ENCODE data around the gene NEMP1. TPM values are rescaled to one million over a fixed set of nuclear protein-coding genes. Genes with fewer than 3 reads are reported as not detected.

NEMP1 gene
- total RNA-seq, 1 donor from 2014 or later = 79.8 TPM

DNA sequence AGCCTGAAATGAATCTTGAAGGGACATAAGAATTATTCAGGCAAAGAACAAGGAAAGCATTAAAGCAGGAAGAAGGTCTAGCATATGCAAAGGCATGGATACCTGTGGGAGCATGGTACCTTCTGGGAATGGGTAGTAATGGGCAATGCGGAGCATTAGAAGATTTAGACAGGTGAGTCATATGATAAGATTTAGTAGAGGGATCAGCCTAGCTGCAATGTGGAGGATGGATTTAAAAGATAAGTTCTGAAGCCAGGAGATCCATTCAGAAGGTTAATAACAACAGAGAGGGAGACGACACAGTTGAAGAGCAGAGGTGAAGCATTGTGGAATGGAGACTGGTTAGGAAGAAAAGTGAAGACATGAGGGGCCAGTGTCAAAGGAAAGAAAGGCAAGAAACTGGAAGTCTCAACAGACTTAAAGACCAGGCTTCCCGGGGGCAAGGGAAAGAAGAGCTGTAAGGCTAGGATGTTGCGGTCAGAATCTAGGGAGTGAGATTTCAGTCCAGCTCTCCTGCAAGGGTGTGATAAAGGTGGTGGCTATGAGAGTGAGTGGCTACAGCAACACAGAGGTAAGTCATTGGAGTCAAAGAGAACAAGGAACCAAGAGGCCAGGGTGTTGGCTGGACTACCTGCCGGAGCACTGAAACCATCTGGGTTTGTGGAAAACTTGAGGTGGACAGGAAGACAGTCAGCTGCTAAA is 38.1 kb upstream of the NEMP1 start:
- intact Hi-C loops (cut with micrococcal nuclease) = no loop called here
- no peaks in the 10 kb centered on the region for H3K36me3 Mint-ChIP-seq (ENCODE audit: low read depth)
- H3K9me3 Mint-ChIP-seq = no peaks in the 10 kb centered on the region
- no peak overlapping the region for H3K27ac Mint-ChIP-seq
- H3K4me1 Mint-ChIP-seq (ENCODE audit: low read depth) = peaks cover 13% of the 10 kb centered on the region
- DNase-seq (ENCODE audit: low spot score) = no peak
- H3K4me3 Mint-ChIP-seq (ENCODE audit: low read depth) = no peak overlapping the region
- peaks cover 9% of the 10 kb centered on the region for H3K27me3 Mint-ChIP-seq (ENCODE audit: low read depth)

DNA sequence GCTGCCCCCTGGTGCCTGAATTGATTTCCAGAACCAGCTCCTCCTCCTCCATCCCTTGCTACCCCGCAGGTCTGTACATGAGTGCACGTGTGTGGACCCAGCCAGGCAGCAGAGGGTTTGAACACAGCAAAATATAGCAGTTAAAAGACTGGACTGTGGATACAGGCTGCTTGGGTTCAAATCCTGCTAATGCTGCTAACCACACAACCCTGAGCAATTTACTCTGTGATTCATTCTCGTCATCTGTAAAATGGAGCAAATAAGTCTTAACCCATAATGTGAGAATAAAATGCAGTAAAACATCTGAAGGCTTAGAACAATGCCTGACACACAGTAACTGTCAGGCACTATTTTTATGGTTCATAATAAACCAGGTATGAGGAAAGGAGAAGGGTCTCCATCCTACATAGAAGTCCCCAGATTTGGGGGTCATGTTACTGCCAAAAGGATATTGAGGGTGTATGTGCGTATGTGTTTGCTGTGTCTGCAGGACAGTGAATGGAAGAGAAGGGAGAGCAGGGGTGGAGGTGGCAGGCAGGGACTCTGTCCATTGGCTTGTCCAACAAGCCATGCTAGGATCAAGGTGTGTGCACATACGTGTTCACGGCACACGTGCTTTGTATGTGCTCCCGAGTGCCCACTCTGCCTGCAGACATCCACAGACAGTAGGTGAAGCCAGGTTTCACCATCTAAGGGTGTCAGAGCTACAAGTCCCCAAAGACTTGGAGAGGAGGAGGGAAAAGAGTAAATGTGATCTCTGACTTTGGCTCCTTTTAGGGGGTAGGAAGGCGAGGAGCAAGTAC is 34.1 kb upstream of the NEMP1 start:
- Mint-ChIP-seq H3K36me3 (ENCODE audit: low read depth) (peaks cover 26% of the 10 kb centered on the region), H3K4me3 (ENCODE audit: low read depth) (peak overlapping the region; percentile 94), H3K27ac (peak overlapping the region; percentile 95), H3K9me3 (no peaks in the 10 kb centered on the region), H3K27me3 (ENCODE audit: low read depth) (peaks cover 9% of the 10 kb centered on the region), H3K4me1 (ENCODE audit: low read depth) (peaks cover 29% of the 10 kb centered on the region)
- DNase-seq (ENCODE audit: low spot score) = no peak
- intact Hi-C loops (cut with micrococcal nuclease) = loop anchor here (1.0 to 5.0 kb wide), 6 partner anchors 43 to 955 kb away; partner anchors contain the start of genes MYL6, NACA and PRIM1

DNA sequence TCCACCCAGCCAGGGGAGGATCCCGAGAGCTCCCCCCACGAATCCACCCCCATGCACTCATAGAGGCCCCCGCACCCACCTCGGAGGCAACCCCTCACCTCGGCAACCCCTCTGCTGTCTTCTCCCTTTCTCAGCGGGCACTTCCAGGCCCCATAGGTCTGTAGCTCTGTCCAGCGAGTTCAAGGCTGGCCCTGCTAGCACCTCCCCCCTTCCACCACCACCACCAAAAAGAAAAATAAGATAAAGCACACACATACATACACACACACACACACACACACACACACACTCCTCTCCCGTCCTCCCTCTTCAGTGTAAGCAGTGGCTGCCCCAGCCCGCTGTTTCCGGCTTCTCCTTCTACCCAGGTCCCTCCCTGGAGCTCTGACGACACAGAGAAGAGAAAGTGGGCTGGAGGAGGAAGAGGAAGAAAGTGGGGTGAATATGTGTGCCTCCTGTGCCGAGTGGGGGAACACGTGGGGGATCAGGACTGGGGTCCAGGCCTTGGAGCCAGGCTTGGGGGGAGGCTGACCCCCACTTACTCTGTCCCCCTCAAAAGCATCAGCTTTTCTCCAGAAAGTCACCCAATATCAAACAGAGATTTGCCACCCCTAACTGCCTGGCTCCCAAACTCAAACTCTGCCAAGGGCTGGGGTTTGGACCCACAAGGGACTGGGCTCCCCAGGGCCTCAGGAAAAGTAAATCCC is 32.6 kb upstream of the NEMP1 start, which contains the start of gene STAT6:
Gene STAT6, minus strand, starts transcription at position 332 of the 704 bp plus-strand sequence. CDS start 3,084 bp downstream, outside the sequence.
- Mint-ChIP-seq H3K27ac (peak within 1 kb of the TSS; percentile 95), H3K4me3 (ENCODE audit: low read depth) (peak within 1 kb of the TSS; percentile 94)

DNA sequence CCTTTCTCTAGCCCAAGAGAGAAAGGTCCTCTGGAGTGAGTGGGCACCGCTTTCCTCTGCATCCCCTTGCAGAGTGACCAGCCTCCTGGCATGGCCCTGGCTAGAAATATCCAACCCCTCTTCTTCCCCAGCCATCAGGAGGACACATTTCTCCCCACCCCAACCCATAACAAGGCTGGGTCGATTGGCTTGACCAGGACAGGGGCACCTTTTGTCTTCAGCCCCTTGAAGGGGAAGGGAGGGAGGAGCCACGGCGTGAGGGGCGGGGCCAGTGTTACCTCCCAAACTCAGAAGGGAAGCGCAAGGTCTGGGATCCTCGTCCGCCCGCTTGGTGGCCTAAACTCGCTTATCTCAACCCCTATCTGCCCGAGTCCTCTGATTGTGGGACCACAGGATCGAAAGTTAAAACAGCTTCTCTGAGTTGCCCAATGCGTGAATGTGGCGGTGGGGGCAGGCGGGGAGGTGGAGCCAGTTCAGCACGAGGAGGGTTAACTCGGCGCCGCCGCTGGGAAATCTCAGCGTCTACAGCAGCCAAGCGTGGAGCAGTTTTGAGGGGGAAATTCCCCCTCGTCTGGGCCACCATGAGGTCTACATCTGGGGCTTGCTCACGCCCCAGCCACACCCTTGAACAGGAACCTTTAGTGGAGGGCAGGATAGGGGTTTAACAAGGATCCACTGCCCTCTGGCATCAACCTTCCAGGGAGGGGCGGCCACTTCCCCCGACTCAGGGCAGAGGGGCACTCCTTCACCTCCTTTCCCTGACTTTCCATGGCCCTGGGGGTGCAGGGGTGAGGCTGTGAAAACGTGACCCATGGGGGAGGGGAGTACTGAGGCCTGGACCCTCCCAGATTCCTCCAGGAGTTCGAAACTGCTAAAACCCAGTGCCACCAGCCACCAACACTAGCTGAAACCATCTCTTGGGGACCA is 31.8 kb upstream of the NEMP1 start:
- H3K27me3 Mint-ChIP-seq (ENCODE audit: low read depth) = no peaks in the 10 kb centered on the region
- H3K4me1 Mint-ChIP-seq (ENCODE audit: low read depth) = peaks cover 37% of the 10 kb centered on the region
- peak overlapping the region; percentile 94 for H3K4me3 Mint-ChIP-seq (ENCODE audit: low read depth)
- H3K27ac Mint-ChIP-seq = peak overlapping the region; percentile 95
- H3K9me3 Mint-ChIP-seq = no peaks in the 10 kb centered on the region
- H3K36me3 Mint-ChIP-seq (ENCODE audit: low read depth) = peaks cover 49% of the 10 kb centered on the region
- intact Hi-C loops (cut with micrococcal nuclease) = loop anchor here (1.0 to 5.0 kb wide), 4 partner anchors 23 to 953 kb away; partner anchors contain the start of genes MYL6, NACA and PRIM1
- peak; percentile 61 for DNase-seq (ENCODE audit: low spot score)

More for the DNA sequence above, 32.6 kb upstream of the NEMP1 start, which contains the start of gene STAT6:
- intact Hi-C loops (cut with micrococcal nuclease) = loop anchor here (1.0 to 5.0 kb wide), 4 partner anchors 24 to 954 kb away; partner anchors contain the start of genes MYL6, NACA and PRIM1
- peaks cover under 1% of the 10 kb centered on the region for H3K27me3 Mint-ChIP-seq (ENCODE audit: low read depth)
- H3K9me3 Mint-ChIP-seq = no peaks in the 10 kb centered on the region
- H3K4me1 Mint-ChIP-seq (ENCODE audit: low read depth) = peaks cover 37% of the 10 kb centered on the region
- peak; percentile 83 for DNase-seq (ENCODE audit: low spot score)
- peaks cover 41% of the 10 kb centered on the region for H3K36me3 Mint-ChIP-seq (ENCODE audit: low read depth)

DNA sequence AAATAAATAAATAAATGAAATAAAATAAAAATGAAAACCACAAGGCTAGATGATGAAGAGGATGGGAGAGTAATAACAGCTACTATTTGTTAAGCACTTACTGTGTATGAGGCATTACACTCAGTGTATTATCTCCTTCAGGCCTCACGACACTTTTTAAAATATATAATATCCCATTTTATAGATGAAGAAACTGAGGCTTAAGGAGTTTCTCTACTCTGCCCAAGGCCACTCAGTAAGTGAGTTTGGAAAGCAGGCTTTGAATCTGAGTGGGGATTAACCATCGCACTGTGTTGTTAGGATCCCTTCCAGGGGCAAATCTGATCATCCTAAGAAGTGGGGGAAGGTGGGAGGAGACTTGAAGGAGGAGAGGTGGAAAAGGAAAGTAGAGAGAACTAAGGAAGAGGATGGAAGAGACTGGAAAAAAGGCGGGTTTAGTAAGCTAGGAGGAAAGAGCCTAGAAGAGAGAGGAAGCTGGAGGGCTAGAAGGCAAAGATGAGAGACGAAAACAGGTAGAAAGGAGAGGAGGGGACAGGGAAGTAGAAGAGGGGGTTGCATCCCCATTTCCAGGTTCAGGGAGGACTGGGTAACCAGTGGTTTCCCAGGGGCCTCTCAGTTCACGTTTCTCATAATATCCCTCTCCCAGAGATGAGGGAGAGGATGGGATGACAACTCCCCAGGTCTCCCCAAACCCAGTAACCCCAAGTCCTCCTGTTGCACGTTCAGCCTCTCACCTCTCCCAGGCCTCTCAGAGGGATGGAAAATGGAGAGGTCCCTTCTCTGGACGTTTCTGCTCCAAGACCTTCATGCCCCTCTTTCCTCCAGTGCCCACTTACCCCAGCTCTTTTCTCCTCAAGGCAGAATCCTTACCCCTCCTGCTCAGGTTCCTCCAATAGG is 30.9 kb upstream of the NEMP1 start:
- Mint-ChIP-seq H3K9me3 (no peaks in the 10 kb centered on the region), H3K27ac (peak overlapping the region; percentile 95), H3K4me3 (ENCODE audit: low read depth) (peak overlapping the region; percentile 94), H3K4me1 (ENCODE audit: low read depth) (peaks cover 37% of the 10 kb centered on the region), H3K27me3 (ENCODE audit: low read depth) (no peaks in the 10 kb centered on the region), H3K36me3 (ENCODE audit: low read depth) (peaks cover 58% of the 10 kb centered on the region)
- no peak for DNase-seq (ENCODE audit: low spot score)
- intact Hi-C loops (cut with micrococcal nuclease) = loop anchor here (5.0 kb wide), 3 partner anchors 357 to 952 kb away; partner anchors contain the start of genes MYL6, NACA and PRIM1

DNA sequence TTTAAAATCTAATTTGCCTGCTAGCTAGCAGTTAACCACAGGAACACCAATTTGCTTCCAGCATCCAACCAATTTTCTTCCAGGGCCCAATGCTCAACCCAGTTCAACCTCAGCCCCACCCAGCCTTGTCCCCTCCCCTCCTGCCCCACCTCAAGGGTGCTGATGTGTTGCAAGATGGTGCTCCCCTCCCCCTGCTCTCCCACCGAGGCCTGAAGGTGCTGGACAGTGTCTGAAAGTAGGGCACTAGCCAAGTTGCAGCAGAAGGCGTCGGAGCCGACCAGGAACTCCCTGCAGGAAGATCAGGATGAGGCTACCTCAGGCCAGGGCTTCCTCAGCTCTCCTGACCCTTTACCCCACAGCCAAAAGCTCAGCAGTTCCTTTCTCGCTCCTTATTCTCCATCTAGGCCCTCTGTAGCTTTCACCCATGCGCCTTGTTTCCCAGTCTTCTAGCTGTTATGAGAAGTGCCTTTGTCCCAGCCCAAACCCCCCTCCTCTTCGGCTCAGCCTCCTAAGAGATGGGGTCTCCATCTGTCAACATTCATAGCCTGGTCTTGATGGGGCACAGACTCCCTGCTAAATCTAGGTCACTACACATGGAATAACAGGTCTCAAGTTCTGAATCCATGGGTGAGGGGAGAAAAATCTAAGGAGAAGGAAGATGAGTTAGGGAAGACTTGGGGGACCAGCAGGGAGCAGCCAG is 29.0 kb upstream of the NEMP1 start:
- intact Hi-C loops (cut with micrococcal nuclease) = no loop called here
- no peaks in the 10 kb centered on the region for H3K9me3 Mint-ChIP-seq
- H3K36me3 Mint-ChIP-seq (ENCODE audit: low read depth) = peaks cover 72% of the 10 kb centered on the region
- DNase-seq (ENCODE audit: low spot score) = no peak
- H3K27ac Mint-ChIP-seq = peak overlapping the region; percentile 34
- H3K4me3 Mint-ChIP-seq (ENCODE audit: low read depth) = no peak overlapping the region
- H3K27me3 Mint-ChIP-seq (ENCODE audit: low read depth) = no peaks in the 10 kb centered on the region
- H3K4me1 Mint-ChIP-seq (ENCODE audit: low read depth) = peaks cover 36% of the 10 kb centered on the region

DNA sequence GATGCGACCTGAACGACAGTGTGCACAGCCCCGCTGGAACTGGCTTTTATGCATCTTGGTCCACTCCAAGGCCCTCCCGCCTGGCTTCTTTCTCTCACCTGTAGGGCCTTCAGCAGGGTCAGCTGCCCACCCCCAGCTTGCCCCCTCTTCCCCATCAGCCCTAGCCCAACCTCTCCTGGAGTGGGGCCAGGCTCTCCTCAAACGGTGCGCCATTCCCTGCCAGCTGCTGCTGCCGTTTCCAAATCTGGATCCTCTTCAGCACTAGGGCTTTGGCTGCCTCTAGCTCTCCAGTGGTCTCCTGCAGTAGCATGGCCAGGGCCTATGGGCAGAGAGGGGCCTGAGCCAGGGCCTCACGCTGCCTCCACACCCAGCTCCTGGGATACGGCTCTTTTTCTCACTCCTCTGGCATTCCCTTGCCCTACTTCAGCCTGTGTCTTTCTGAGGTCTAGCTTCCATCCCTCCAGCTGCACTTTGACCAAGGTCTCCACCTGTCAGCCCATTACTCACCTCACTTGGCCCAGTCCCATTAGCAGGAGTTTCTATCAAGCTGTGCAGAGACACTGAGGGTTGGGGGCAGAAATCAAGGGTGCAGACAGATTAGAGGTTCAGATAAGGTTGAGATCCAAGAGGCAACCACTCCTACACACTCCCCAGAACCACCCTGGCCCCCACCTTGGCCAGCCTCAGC is 27.6 kb upstream of the NEMP1 start:
- H3K27ac Mint-ChIP-seq = peak overlapping the region; percentile 23
- H3K4me1 Mint-ChIP-seq (ENCODE audit: low read depth) = peaks cover 28% of the 10 kb centered on the region
- intact Hi-C loops (cut with micrococcal nuclease) = no loop called here
- H3K27me3 Mint-ChIP-seq (ENCODE audit: low read depth) = no peaks in the 10 kb centered on the region
- no peak for DNase-seq (ENCODE audit: low spot score)
- peaks cover 84% of the 10 kb centered on the region for H3K36me3 Mint-ChIP-seq (ENCODE audit: low read depth)
- no peak overlapping the region for H3K4me3 Mint-ChIP-seq (ENCODE audit: low read depth)
- H3K9me3 Mint-ChIP-seq = no peaks in the 10 kb centered on the region

DNA sequence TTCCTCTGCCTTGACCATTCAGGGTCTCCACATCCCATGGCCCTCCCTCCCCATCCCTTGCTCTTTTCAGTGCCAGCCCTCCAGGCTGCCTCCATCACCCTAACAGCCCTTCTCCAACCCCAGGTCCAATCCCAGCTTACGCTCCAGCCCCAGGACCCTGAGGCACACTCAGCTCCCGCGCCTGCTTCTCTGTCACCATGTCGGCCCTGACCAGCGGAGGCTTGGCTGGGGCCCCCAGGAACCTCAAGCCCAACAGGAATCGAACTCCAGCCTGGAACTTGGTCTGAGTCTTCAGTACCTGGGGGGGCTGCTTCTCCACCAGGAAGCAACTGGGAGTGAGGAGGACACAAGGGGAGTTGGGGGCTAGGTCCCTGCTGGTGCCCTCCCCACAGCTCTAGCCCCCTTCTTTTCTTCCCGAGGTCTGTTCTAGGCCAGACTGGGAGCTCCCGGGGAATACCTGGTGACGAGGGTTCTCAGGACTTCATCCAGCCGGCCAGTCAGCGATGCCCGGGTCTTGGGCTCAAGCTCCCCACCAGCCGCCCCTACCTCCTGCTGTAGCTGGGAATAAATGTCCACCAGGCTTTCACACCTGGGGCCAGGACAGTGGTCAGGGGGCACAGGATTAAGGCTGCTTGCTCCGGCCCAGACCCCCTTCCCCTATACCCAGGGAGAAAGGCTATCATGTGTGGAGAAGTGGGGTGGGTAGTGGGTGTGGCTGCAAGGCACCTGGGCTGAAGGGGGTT is 26.6 kb upstream of the NEMP1 start:
- H3K27me3 Mint-ChIP-seq (ENCODE audit: low read depth) = no peaks in the 10 kb centered on the region
- DNase-seq (ENCODE audit: low spot score) = no peak
- no peak overlapping the region for H3K4me3 Mint-ChIP-seq (ENCODE audit: low read depth)
- no peak overlapping the region for H3K27ac Mint-ChIP-seq
- intact Hi-C loops (cut with micrococcal nuclease) = no loop called here
- no peaks in the 10 kb centered on the region for H3K9me3 Mint-ChIP-seq
- peaks cover 83% of the 10 kb centered on the region for H3K36me3 Mint-ChIP-seq (ENCODE audit: low read depth)
- H3K4me1 Mint-ChIP-seq (ENCODE audit: low read depth) = peaks cover 28% of the 10 kb centered on the region

DNA sequence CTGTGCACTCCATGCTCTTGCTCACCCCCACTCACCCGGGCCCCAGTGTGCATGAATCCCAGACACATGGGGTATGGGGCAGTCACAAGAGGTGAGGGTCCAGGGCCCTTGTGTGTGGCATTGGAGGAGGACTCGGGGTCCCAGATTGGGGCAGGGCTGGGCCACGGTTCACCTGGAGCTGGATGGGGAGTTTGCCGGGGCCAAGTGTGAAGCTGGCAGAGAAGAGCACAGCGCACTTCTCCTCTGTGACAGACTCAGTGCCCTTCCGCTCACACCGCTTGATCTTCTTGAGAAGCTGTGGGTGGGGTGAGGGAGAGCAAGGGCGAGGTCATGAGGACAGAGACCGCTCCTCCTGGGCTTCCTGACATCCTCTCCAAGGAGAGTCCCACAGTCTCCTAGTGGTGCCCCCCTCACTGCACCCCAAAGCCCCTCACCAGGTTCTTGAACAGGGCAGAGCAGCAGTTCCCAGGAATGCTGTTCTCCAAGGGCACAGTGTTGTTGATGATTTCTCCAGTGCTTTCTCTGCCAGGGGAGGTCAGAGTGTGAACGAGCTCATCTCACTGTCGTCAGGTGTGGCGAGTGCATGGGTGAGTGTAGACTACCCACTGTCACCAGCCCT is 25.8 kb upstream of the NEMP1 start:
- Mint-ChIP-seq H3K27ac (no peak overlapping the region), H3K36me3 (ENCODE audit: low read depth) (peaks cover 83% of the 10 kb centered on the region), H3K27me3 (ENCODE audit: low read depth) (no peaks in the 10 kb centered on the region), H3K4me3 (ENCODE audit: low read depth) (no peak overlapping the region), H3K9me3 (no peaks in the 10 kb centered on the region), H3K4me1 (ENCODE audit: low read depth) (peaks cover 21% of the 10 kb centered on the region)
- intact Hi-C loops (cut with micrococcal nuclease) = no loop called here
- DNase-seq (ENCODE audit: low spot score) = no peak
